Measurements from ENCODE around the gene TUBD1.

GRCh38 chr17:59901604-59902003 is 8.9 kb upstream of the TUBD1 start:
- TF ChIP-seq CTCF (IDR thresholded peaks at IDR 0.05): no peak
- no peak for TF ChIP-seq EP300 (IDR thresholded peaks at IDR 0.05)
- no peak for TF ChIP-seq POLR2A (IDR thresholded peaks at IDR 0.05)

Measured in ovary (tissue), 3 donors.